Osteoblast (primary cell): ENCODE results near the gene PPP6R1. TPM values are rescaled to one million over a fixed set of nuclear protein-coding genes. Genes with fewer than 3 reads are reported as not detected.
A peak's percentile ranks its signal among the peaks of the same experiment; 100 is the strongest.

Source experiments
- DNase-seq: peaks from one replicate; pipeline ENCODE4 v3.0.0; 2011; ENCODE audit warnings: low spot score, mixed read lengths; ENCODE audit not compliant: insufficient read length; ENCODE audit errors: missing footprints
- H2AFZ ChIP-seq: 2 replicates; pipeline ENCODE4 v1.6.0; 2011; ENCODE audit warnings: mild to moderate bottlenecking, low read length
- H3K27ac ChIP-seq: 2 replicates; pipeline ENCODE4 v1.5.1; 2011; ENCODE audit warnings: mild to moderate bottlenecking, low read depth, low read length, moderate library complexity
- H3K27me3 ChIP-seq: 2 replicates; pipeline ENCODE4 v1.6.0; 2012; ENCODE audit warnings: mild to moderate bottlenecking, control low read depth, inconsistent platforms, low read length, moderate library complexity; ENCODE audit not compliant: insufficient read depth
- H3K36me3 ChIP-seq: 2 replicates; pipeline ENCODE4 v1.5.1; 2011; ENCODE audit warnings: mild to moderate bottlenecking, low read length, control low read depth, moderate library complexity; ENCODE audit not compliant: insufficient read depth
- H3K4me1 ChIP-seq: 2 replicates; pipeline ENCODE4 v1.5.1; 2011; ENCODE audit warnings: mild to moderate bottlenecking, low read length, control low read depth, moderate library complexity; ENCODE audit not compliant: insufficient read depth
- H3K4me2 ChIP-seq: 2 replicates; pipeline ENCODE4 v1.6.0; 2011; ENCODE audit warnings: mild to moderate bottlenecking, low read length; ENCODE audit not compliant: insufficient read depth
- H3K4me3 ChIP-seq: fragments of 200-600 bp; sonication (generic); 3 replicates; pipeline ENCODE4 v1.5.1; 2012; ENCODE audit warnings: mild to moderate bottlenecking, low read length, inconsistent platforms; ENCODE audit not compliant: insufficient read depth
- H3K79me2 ChIP-seq: 2 replicates; pipeline ENCODE4 v1.6.0; 2012; ENCODE audit warnings: mild to moderate bottlenecking, low read length, control low read depth, inconsistent platforms; ENCODE audit not compliant: insufficient read depth
- H3K9me3 ChIP-seq: 2 replicates; pipeline ENCODE4 v1.5.1; 2011; ENCODE audit warnings: low read depth, low read length, control low read depth
- H4K20me1 ChIP-seq: 2 replicates; pipeline ENCODE4 v1.6.0; 2012; ENCODE audit warnings: mild to moderate bottlenecking, low read length, control low read depth; ENCODE audit not compliant: insufficient read depth
- CTCF ChIP-seq: IDR thresholded peaks from 2 replicates; pipeline ENCODE4 v1.5.1; 2011; ENCODE audit warnings: mild to moderate bottlenecking, low read depth, low read length, moderate library complexity; ENCODE audit errors: extremely low read depth
- total RNA-seq: library from RNA; depleted of rRNA; stranded (reverse); fragments of >200 nt; gene quantifications from 2 replicates; pipeline ENCODE4 v1.2.3, GENCODE V29; 2012

Gene PPP6R1
- total RNA-seq, 1 donor = 32.6 TPM

GRCh38 chr19:55261671-55262126, 2.9 kb upstream of the PPP6R1 start:
- Histone ChIP-seq H3K4me1 (peaks cover 18% of the 10 kb centered on the region), H3K4me2 (no peak overlapping the region), H4K20me1 (peaks cover 13% of the 10 kb centered on the region), H3K79me2 (peaks cover 27% of the 10 kb centered on the region), H3K27me3 (no peaks in the 10 kb centered on the region), H3K4me3 (no peak overlapping the region), H3K9me3 (no peaks in the 10 kb centered on the region), H2AFZ (no peak overlapping the region), H3K36me3 (no peaks in the 10 kb centered on the region), H3K27ac (no peak overlapping the region)
- DNase-seq = no peak
- TF ChIP-seq CTCF = no peak

GRCh38 chr19:55259540-55260210, 858 bp upstream of the PPP6R1 start:
- H3K4me2 ChIP-seq = peak overlapping the region; percentile 95
- no peak for DNase-seq
- no peak for TF ChIP-seq CTCF
- peaks cover 41% of the 10 kb centered on the region for H3K79me2 ChIP-seq
- peaks cover 28% of the 10 kb centered on the region for H3K4me1 ChIP-seq
- H3K9me3 ChIP-seq = no peaks in the 10 kb centered on the region
- H4K20me1 ChIP-seq = peaks cover 33% of the 10 kb centered on the region
- H2AFZ ChIP-seq = peak overlapping the region; percentile 99
- no peaks in the 10 kb centered on the region for H3K36me3 ChIP-seq
- peak overlapping the region; percentile 94 for H3K4me3 ChIP-seq
- H3K27ac ChIP-seq = peak overlapping the region; percentile 92
- H3K27me3 ChIP-seq = no peaks in the 10 kb centered on the region

GRCh38 chr19:55258476-55258827, 365 bp downstream of the PPP6R1 start:
- TF ChIP-seq CTCF = no peak
- peak; percentile 95 for DNase-seq
- H3K4me2 ChIP-seq = peak overlapping the region; percentile 86
- H3K27me3 ChIP-seq = no peaks in the 10 kb centered on the region
- peaks cover 4% of the 10 kb centered on the region for H3K36me3 ChIP-seq
- peaks cover 53% of the 10 kb centered on the region for H3K79me2 ChIP-seq
- H3K4me3 ChIP-seq = peak overlapping the region; percentile 94
- H3K27ac ChIP-seq = peak overlapping the region; percentile 91
- peak overlapping the region; percentile 76 for H2AFZ ChIP-seq
- H4K20me1 ChIP-seq = peaks cover 45% of the 10 kb centered on the region
- no peaks in the 10 kb centered on the region for H3K9me3 ChIP-seq
- peaks cover 28% of the 10 kb centered on the region for H3K4me1 ChIP-seq

- Histone ChIP-seq H3K79me2 (peaks cover 60% of the 10 kb centered on the region), H3K4me2 (peak overlapping the region; percentile 86), H3K36me3 (peaks cover 4% of the 10 kb centered on the region), H3K27ac (peak overlapping the region; percentile 61), H2AFZ (no peak overlapping the region), H4K20me1 (peaks cover 52% of the 10 kb centered on the region), H3K27me3 (no peaks in the 10 kb centered on the region), H3K4me3 (peak overlapping the region; percentile 94), H3K9me3 (no peaks in the 10 kb centered on the region), H3K4me1 (peaks cover 28% of the 10 kb centered on the region)
- no peak for TF ChIP-seq CTCF
- peak; percentile 94 for DNase-seq
Measured at GRCh38 chr19:55257461-55258420, 1.1 kb downstream of the PPP6R1 start.
